HG03457 (cell line): ENCODE results near the gene FOXN3.
"Not testable (repeated sequence)": the region's sequence is repeated elsewhere in the genome, so short reads cannot be mapped to it uniquely, and the experiment has no call there.

ENCODE experiments used
- ATAC-seq: cut with Tn5 transposase; IDR thresholded peaks from one replicate; pipeline ENCODE4 v1.9.1; 2021; ENCODE audit warnings: moderate number of reproducible peaks; ENCODE audit not compliant: unreplicated experiment

The FOXN3 gene

DNA sequence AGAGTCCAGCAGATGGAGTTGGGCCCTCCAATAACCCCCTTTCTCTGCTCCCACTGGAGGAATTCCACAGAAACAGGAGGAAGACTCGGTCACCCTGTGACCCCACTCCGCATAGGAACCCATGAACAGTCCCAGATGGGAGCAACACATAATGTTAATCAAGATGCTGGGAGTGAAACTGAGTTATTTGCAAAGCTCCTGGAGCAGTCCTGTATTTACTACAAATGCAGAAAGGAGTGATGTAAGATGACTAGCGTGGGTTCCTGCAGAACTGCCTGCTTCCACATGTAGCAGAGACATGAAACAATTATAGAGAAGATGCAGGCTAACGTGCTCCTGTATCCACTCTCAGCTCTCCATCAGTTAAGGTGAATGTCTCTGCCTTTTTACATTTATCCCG lies 274.7 kb downstream of the FOXN3 start:
- ATAC-seq, result no peak

DNA sequence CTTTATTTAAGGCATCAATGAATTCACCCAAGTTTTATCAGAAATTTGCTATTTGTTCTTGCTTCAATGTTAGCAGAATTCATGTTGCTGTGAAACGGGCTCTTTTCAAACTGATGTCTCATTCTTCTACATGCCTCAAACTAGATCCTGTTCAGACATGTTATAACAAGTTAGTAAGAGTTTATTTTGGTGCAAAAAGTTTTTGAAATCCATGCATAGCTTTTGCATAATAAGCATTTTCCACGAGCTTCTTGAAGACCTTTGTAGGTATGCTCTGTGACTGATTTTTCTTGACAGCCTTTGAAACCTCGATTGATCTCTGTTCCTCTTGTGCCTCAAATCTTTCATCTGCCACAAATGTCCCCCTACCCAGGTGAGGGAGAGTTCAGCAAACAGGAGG lies 275.2 kb downstream of the FOXN3 start:
- ATAC-seq, result no peak

DNA sequence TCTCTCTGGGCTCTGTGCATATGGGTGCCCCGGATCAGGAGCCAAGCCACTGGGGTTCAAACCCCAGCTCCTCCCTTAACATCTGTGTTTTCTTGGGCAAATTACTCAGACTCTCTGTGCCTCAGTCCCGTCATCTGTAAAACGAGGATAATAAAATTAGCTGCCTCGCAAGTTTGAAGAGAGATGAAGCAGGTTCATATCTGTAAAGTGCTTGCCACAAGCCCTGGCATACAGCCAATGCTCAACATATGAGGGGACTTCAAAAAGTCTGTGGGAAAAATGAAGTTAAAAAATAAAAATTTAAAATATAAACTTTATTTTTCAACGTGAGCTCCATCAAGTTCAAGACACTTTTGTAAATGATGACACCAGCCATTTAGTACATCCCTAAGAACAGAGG lies 276.7 kb downstream of the FOXN3 start:
- no peak for ATAC-seq

DNA sequence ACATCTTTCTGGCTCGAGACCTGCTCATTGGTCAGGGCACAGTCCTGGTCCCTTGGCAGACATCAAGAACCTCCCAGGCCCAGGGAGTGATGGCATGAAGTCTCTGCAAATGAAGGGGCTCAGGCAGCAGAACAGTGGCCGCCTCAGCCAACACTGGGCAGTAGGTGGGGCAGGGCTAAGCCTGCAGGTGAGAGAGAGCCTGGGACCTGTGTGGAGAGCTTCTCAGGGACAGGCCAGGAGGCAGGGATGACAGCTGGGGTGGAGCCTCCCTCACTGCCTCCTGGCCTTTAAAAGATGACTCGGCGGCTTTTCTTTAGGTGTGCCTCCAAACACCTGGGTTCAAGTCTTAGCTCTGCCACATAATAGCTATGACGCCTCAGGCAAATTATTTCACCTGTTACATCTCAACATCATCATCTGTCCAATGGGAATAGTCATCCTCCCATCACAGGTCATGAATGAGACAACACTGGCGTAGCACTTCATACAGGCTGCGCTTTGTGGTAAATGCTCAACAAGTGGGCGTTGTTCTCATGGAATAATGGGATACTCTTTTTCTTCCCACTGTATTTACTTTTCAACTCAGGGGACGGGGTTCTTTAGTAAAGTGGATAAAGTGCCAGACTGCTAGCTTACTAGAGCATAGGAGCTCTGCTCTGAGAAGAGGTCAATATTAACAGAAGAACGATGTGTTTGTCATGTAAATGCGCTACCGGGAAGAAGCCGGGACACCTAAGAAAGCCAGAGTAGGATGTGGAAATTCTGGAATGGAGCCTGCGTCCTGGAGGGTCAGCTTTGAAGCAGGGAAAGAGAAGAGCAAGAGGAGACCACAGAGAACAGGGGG lies 277.4 kb downstream of the FOXN3 start:
- no peak for ATAC-seq

DNA sequence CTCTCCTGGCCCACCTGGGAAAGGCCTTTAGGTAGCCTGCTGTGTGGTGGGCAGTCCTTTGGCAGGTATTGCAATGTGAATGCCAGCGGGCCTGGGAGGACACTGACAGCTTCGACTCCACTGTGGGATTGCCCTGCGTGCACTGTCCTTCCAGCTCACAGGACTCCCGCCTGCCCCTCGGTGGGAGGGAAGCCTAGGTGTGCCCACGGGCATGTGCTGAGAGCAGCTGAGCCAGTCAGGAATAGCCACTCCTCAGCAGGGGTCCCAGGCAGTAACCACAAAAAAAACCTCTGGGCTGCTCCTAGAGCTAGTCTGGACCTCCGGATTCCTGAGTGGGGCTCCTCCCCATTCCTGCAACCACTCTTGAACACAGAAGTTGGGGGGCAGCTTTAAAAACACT lies 278.2 kb downstream of the FOXN3 start:
- no peak for ATAC-seq

DNA sequence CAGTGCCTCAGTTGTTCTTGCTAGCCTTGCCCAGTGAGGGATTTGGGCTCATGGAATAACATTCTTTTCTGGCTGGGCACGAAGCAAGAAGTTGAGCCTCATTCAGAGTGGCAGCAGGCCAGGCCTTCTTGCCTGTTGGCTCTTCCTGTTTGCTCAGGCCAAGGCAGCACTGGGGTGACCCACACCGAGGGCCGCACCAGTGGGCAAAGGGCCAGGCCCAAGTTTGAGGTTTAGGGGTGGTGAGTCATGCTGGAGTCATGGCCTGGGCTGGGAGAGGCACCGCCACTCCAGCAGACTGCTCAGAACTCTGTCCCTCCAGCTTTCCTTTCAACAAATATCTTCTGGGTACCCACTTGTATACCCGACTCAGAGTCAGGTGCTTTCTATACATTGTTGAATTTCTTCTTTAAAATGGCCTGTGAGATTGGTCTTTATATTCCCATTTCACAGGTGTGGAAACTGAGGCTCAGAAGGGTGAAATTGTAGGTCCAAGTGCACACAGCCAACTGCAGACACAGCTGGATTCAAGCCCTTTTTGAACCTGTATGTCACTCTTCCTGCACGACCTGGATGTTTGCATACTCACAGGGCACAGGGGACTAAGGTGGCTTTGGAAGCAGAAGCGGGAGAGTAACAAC lies 279.4 kb downstream of the FOXN3 start:
- no peak for ATAC-seq

DNA sequence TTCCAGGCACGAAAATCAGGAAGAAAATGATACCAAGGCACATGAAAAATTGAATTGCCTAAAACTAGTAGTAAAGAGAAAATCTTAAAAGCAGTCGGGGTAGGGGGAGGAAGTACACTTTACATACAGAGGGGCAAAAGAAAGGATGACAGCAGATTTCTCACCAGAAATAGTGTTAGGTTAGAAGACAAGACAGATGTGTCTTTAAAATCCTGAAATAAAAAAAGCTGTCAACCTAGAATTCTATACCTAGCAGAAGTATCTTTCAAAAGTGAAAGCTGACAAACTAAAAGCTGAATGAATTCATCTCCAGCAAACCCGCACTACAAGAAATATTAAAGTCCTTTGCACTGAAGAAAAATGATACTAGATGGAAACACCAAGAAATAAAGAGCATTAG lies 280.4 kb downstream of the FOXN3 start:
- ATAC-seq, result no peak

DNA sequence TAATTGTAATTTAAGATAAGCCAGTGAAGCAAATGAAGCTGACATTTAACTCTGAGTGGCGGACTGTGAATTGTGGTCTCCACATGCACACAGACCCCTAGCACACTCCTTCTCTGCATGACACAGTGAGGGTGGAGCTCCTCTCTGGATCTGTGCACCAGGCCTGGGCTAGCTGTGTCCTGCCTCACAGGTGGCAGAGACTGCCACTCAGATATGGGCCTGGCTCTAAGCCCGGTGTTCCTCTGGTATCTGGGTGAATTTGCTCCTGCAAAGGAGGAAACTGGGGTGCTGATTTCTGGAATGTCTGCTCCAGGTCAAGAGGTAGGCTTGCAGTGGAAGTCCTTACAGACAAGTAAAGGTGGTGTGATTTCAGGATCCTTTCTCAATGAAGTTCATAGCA lies 282.4 kb downstream of the FOXN3 start:
- ATAC-seq, result no peak

DNA sequence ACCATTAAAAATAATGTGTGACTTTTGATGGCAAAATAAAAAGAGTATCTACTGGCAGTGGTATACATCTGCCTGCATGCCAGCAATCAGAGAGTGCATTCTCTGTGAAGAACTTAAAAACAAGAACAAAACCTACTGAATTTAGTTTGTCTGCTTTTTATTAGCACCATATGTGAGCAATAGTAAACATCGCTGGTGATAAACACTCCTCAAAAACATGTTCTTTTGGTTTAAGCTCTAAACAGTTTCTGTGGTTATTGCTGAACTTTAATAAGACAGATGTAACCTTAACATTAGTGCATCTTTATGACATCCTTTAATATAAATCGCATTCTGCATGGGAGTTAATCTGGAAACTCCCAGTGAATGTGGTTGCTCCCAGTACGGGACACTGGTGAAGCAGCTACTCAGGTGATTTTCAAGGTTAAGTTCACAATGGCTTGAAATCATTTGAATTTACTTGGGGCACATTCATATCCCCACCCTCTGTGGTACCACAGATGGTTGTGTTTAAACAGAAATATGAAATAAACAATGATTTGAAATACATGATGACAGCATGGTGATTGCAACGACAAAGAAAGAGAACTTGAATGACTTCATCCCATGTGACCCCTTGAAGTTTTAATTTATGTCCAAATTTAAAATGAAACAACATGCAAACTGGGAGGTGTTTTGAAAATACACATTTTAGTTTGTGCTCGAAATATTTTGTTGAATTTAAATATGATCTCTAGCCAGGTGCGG lies 285.9 kb downstream of the FOXN3 start:
- ATAC-seq, result no peak

DNA sequence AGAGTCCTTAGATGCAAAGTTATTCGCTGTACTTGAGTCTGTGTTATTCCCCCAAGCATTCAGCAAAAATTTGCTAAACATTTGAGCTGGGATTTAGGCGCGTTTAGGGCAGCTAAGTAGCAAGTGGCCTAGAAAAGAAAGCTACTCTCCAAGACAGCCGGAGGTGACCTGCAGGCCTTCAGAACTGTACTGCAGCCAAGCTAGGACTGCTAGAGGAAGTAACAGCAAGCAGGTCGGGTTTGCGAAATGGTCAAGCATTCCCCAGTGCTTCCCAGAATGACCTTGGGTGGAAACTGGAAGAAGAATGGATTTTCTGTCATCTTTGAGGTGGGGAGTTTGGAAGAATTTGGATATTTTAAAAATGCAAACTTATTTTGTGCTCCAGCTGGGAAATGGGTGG lies 287.5 kb downstream of the FOXN3 start:
- no peak for ATAC-seq

DNA sequence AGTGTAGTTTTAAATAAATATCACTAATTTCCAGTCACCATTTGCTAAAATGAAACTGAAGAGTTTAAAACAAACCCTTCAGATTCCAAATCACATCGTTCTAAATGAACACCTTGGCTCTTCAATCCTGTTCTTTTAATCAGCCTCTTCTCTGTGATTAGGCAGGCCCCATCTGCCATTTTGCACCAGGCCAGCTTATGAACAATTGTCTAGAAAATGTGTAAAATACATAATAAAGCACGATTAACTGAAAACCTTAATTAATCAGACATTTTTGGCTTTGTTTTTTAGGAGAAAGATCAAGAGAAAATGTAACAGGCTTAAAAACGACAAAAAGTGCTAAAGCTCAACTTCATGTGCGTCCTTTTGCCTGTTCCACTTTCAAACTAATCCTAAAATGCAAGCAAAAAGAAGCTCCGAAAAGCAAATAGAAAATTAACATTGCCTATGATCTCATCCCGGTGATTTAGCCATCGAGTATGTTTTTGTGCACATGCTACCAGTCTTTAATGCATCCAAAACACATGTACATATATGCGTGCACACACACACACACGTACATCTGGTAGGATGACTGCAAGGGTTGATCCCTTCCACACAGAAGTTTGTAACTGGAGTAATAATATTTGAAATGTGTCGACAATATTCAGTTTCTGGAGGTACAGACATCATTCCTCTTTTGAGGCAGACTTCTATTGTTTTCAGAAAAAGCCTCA lies 288.6 kb downstream of the FOXN3 start:
- no peak for ATAC-seq

DNA sequence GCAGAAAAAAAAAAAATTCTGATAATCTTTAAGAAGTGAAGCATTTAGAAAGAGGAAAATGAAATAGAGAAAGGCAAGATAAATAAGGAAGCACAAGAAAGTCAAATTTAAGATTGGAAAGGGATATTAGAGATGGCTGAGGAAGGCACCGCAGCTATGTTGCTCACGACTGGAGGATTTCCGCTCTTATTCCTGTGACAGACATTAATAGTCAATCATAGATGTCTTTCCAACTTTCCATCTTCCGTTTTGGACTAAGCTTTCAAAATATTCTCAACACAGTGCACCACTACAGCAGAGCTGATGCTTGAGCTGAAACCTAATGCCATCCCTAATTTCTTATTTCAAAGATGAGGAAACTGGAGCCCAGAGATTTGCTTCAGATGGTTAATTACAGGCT lies 290.6 kb downstream of the FOXN3 start:
- no peak for ATAC-seq

DNA sequence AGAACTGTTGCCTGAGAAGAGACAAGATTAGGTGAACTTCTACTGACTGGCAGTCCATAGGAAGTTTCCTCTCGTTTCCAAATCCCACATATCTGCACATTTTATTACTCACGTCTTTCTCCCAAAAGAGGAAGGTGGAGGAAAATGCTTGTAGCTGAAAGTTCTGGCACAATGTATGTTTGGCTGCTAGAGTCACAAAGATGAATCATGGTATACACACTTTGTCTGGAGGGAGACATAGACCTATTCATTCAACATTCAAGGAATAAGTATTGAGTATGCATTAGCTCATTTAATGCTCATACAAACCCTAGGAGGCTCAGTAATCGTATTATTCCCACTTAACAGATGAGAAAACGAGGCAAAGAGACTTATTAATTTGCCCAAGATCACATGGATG lies 291.8 kb downstream of the FOXN3 start:
- no peak for ATAC-seq

DNA sequence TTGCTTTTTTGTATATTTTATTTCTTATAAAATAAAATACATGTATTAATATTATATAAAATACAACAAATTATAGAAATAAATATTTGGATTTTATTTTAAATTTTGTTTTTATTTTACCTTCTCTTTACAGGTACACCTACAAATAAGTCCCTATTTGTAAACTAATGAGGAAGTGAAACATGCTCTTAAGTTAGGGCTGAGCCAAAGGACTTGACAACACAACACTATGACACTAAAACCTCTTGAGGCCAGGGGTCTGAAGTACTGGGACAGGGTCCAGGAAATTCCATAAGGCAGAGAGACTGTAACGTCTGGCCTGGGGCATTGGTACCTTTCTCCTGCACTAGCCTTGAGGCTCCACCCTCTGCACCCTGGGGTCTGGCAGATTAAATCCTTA lies 293.2 kb downstream of the FOXN3 start:
- no peak for ATAC-seq

DNA sequence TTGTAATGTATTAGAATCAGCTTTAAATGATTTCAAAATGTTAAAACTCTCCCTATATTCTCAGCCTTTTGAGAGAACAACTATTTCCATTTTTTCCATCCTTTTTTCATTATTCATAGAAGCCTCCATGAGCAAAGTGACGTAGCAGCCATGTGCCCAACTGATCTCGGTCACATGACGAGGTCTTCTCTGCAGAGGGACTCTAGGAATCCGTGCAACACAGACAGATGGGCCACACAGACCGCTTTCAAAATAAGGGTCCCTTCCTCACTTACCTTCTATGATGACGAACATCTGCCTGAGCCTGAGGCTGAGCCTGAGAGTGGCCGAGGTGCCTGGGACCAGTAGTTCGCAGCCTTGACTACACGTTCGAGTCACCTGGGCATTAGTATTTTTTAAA lies 293.8 kb downstream of the FOXN3 start:
- no peak for ATAC-seq

DNA sequence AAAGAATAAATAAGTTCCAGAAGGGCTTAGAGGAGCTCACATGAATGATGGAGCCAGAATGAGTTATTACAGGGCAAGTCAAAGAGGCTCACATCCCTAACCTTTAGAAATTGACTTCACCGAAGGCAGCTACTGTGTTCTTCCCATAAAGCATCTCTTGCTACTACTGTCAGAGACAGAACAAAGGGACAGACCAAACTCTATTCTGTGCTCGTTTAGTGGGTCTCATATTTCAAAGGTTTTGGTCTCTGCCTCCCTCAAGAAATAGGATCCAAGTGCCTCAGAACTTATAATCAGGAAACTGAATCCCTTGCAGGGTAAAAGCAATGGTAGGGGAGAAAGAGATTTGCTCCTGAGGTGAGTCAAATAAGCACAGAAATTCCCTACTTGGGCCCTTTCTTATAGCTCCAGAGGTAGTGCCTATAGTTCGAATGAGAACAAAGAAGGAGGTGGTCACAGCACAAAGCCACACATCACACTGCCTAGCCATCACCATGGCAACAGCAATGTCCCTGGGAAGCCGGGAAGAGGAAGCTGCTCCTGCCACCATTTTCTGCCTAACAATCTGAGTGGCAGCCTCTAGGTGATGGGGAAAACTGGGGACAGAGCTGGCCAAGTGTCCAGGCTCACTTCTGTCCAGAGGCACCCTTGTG lies 294.9 kb downstream of the FOXN3 start:
- ATAC-seq, result no peak

DNA sequence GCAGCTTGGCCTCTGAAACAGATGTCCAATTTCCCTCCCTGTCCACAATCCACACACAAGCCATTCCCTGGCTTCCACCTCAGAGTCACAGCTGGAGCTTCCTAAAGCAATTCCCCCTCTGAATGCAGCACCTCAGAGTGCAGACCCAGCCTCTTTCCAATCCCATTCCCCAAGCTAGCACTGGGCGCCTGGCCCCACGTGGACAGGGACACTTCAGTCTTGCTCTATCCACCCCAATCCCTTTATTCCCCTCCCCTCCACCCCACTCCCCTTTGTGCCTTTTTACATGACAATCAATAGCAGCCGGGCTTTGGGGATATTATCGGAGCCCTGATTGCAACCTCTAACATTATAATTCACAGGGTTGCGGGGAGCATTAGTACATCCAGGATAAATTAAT lies 300.0 kb downstream of the FOXN3 start:
- no peak for ATAC-seq

DNA sequence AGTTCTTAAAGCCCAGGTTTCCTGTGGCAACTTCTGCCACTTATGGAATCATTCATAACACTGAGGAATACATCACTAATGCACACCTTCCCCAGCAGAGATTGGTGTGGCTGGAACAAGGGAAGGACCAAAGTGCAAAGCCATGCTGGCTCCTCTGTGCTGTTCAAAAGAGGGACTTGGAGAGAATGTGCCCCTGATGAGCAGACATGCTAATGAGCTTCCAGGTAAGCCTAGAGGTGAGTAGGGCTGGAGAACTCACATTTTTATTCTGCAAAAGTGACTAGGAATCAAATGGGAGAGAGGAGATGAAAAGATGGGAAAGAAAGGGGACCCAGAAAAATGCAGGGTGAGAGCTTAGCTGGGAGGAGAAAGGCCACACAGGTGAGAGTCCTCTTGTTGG lies 302.9 kb downstream of the FOXN3 start:
- ATAC-seq, result no peak

DNA sequence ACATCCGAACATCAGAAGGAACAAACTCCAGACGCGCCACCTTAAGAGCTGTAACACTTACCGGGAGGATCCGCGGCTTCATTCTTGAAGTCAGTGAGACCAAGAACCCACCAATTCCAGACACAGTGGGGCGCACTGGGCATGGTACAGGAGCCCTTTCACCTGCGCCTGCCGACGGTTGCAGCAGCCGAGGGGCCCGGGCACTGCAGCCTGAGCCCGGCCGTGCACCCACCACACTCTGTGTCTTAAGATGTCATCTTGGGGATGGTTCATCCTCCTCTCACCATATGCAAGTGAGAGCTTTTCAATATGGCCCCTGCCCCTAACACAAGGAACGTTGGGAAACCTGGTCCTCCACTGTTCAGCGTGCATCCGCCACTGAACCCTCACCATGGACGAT lies 304.3 kb downstream of the FOXN3 start:
- no peak for ATAC-seq

DNA sequence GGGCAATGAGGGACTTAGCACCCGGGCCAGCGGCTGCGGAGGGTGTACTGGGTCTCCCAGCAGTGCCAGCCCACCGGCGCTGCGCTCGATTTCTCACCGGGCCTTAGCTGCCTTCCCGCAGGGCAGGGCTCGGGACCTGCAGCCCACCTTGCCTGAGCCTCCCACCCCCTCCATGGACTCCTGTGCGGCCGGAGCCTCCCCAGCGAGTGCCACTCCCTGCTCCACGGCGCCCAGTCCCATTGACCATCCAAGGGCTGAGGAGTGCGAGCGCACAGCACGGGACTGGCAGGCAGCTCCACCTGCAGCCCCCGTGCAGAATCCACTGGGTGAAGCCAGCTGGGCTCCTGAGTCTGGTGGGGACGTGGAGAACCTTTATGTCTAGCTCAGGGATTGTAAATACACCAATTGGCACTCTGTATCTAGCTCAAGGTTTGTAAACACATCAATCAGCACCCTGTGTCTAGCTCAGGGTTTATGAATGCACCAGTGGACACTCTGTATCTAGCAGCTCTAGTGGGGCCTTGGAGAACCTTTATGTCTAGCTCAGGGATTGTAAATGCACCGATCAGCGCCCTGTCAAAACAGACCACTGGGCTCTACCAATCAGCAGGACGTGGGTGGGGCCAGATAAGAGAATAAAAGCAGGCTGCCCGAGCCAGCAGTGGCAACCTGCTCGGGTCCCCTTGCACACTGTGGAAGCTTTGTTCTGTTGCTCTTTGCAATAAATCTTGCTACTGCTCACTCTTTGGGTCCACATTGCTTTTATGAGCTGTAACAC lies 305.1 kb downstream of the FOXN3 start:
- ATAC-seq, result not testable (repeated sequence)
